ENCODE data around the gene DNALI1. TPM values are rescaled to one million over a fixed set of nuclear protein-coding genes. Genes with fewer than 3 reads are reported as not detected.

Gene DNALI1
- total and polyA plus RNA-seq, 10 of the 15 experiments (the other 5 are each of a cell fraction or from before 2014, with no cell fraction given), result 0.03 to 0.13 (median 0.05) TPM; not detected in 7

- TF ChIP-seq E4F1 (IDR thresholded peaks at IDR 0.05; ENCODE audit: borderline replicate concordance, partially characterized antibody), result peak; percentile 55
- TF ChIP-seq MXI1 (IDR thresholded peaks at IDR 0.05; ENCODE audit: low read depth, low read length), result peak; percentile 77
- TF ChIP-seq POLR2AphosphoS2 (IDR thresholded peaks at IDR 0.05; ENCODE audit: low read depth, low read length), result 0 out of 2 replicates have a peak, but pooled peaks have one; percentile 33
- peak; percentile 67; the same call in 1 of the 2 replicates for TF ChIP-seq BACH1 (IDR thresholded peaks at IDR 0.05; ENCODE audit: borderline replicate concordance)
- TF ChIP-seq MTA2 (IDR thresholded peaks at IDR 0.05; ENCODE audit: low read depth), result peak; percentile 85
- peak; percentile 94 for TF ChIP-seq CREB1 (IDR thresholded peaks at IDR 0.05; ENCODE audit: low read depth)
- TF ChIP-seq ZBTB11 (CRISPR knock-in tag; IDR thresholded peaks at IDR 0.05), result no peak
- TF ChIP-seq E2F8 (IDR thresholded peaks at IDR 0.05; ENCODE audit: low read depth, partially characterized antibody), result peak; percentile 97
- TF ChIP-seq FOXM1 (IDR thresholded peaks at IDR 0.05; ENCODE audit: low read depth, low read length), result peak; percentile 83
- TF ChIP-seq RELB (IDR thresholded peaks at IDR 0.05; ENCODE audit: low read depth), result peak; percentile 82; the same call in 1 of the 2 replicates
- peak in 1 of 2 experiments; percentile 39; a peak in 1 of 4 replicates for TF ChIP-seq SRF (IDR thresholded peaks at IDR 0.05; ENCODE audit: low read depth in 2 of 2, low read length in 2 of 2)
- peak; percentile 89 for TF ChIP-seq POLR2A (IDR thresholded peaks at IDR 0.05; ENCODE audit: low read depth, low read length)
- peak; percentile 97 for TF ChIP-seq SIN3A (IDR thresholded peaks at IDR 0.05; ENCODE audit: low read depth, low read length)
- TF ChIP-seq PML (IDR thresholded peaks at IDR 0.05; ENCODE audit: low read length), result peak; percentile 83
- TF ChIP-seq CREM (IDR thresholded peaks at IDR 0.05; ENCODE audit: low read depth), result peak; percentile 93
- no peak for TF ChIP-seq SKIL (IDR thresholded peaks at IDR 0.05; ENCODE audit: low read depth, poor library complexity, severe bottlenecking)
Measured at GRCh38 chr1:37553927-37554808, 2.6 kb upstream of the DNALI1 start, which contains the start of gene SNIP1 (continued).
